GM19395 (cell line): Measurements from ENCODE around the gene UGT2A2.
"Not testable (repeated sequence)": the region's sequence is repeated elsewhere in the genome, so short reads cannot be mapped to it uniquely, and the experiment has no call there.

ENCODE experiments used
- ATAC-seq: cut with Tn5 transposase; IDR thresholded peaks from one replicate; pipeline ENCODE4 v1.9.1; 2021; ENCODE audit warnings: mild to moderate bottlenecking, moderate library complexity; ENCODE audit not compliant: unreplicated experiment

Gene UGT2A2

DNA sequence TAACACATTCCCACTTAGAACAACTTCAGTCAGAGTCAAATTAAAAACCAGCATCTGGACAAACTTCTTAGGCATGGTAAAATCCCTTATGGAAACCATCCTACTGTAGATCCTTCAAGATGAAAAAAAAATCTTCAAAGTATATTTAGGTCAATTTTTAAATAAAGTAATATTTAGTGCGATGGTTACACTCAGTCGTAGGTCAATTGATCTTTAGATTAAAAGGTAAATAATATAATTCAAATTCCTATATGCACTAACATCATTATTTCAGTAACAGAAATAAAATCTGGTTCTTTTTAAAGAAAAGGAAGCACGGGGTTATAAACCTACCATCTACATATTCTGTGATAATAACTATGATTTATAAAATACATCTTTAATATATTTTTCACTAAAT lies at the start of gene UGT2A2:
TSS of gene UGT2A2 (minus strand) at position 101 of the 400 bp plus-strand sequence. CDS start at position 99, 2 bp downstream.
- no peak for ATAC-seq

DNA sequence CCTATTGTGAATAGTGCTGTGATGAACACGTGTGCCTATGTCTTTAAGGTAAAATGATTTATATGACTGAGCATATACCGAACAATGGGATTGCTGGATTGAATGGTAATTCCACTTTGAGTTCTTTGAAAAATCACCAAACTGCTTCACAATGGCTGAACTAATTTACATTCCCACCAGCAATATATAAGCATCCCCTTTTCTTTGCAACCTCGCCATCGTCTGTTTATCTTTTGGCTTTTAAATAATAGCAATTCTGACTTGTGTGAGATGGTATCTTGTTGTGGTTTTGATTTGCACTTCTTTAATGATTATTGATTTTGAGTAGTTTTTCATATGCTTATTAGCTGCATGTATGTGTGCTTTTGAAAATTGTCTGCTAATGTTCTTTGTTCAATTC lies 45.4 kb upstream of the UGT2A2 start:
- ATAC-seq, result no peak

DNA sequence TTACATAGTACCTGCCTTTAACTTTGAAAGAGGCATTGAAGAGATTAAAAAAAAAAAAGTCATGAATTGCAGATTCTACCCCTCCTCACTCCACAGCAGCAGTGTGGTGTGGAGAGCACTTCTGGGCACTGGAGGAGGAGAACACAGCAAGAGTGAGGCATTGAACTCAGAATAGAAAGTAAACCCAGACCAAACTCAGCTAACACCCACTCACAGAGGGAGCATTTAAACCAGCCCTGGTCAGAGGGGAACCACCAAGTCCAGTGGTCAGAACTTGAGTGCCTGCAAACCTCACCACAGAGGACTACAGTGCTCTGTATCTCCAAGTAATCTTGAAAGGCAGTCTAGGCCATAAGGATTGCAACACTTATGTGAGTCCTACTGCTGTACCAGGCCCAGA lies 29.2 kb upstream of the UGT2A2 start:
- no peak for ATAC-seq

DNA sequence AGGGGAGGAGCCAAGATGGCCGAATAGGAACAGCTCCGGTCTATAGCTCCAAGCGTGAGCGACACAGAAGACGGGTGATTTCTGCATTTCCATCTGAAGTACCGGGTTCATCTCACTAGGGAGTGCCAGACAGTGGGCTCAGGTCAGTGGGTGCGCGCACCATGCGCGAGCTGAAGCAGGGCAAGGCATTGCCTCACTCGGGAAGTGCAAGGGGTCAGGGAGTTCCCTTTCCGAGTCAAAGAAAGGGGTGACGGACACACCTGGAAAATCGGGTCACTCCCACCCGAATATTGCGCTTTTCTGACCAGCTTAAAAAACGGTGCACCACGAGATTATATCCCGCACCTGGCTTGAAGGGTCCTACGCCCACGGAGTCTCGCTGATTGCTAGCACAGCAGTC lies 24.6 kb upstream of the UGT2A2 start:
- ATAC-seq, result not testable (repeated sequence)

DNA sequence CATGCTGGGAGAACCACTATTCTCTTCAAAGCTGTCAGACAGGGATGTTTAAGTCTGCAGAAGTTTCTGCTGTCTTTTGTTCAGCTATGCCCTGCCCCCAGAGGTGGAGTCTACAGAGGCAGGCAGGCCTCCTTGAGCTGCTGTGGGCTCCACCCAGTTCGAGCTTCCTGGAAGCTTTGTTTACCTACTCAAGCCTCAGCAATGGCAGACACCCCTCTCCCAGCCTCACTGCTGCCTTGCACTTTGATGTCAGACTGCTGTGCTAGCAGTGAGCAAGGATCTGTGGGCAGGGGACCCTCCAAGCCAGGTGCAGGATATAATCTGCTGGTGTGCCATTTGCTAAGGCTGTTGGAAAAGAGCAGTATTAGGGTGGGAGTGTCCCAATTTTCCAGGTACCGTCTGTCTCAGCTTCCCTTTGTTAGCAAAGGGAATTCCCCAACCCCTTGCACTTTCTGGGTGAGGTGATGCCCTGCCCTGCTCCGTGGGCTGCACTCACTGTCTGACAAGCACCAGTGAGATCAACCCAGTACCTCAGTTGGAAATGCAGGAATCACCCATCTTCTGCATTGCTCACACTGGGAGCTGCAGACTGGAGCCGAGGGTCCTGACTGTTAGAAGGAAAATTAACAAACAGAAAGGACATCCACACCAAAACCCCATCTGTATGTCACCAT lies 21.8 kb upstream of the UGT2A2 start:
- ATAC-seq, result not testable (repeated sequence)

DNA sequence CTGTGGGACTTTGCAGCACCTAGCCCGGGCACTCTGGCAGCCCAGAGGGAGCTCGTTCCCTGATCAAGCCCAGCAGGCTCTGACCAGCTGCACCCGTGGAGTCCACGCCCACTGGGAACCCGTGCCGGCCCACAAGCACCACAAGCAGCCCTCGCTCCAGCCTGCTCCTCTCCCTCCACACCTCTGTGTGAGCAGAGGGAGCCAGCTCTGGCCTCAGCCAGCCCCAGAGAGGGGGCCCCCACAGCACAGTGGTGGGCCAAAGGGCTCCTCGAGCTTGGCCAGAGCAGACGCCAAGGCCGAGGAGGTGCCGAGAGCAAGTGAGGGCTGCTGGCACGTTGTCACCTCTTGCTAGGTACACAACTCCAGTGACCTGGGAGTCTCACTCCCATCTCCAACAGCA lies 18.7 kb upstream of the UGT2A2 start:
- ATAC-seq, result no peak

DNA sequence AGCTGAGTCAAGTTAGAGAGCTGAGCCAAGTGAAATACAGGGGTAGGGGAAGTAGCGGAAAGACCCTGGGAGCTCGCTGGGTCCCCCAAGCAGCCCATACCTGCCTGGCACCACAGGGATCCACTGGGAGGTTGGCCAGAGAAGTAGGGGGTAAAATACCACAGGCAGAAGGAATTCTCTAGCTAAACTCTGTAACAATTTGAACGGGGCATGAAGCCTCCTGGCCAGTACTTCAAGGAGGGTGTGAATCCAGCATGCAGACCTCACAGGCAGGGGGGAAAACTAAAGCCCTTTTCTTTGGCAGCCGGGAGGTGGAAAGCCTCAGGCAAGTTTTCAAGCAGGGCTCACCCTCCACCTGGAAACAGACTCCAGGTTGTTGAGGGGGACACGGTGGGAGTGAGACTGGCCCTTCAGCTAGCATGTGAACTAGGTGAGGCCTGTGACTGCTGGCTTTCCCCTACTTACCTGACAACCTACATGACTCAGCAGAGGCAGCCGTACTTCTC lies 17.3 kb upstream of the UGT2A2 start:
- no peak for ATAC-seq

DNA sequence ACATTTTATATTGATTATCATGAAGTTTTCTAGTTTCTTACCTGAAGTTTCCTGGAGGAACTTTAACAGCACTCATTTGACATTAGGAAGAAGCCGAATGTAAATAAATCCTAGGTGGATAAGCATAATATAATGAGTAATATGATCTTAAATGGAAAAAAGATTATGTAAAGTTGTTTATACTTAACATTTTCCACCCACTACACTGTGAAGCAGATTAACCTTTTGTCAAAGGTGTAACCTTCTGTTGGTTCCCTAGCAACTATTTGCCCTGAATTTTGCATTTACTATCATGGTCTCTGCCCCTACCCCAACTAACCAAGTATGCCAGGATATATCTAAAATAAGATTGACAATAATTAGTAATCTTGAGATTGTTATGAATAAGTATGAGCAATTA lies 13.7 kb upstream of the UGT2A2 start, which contains the start of gene UGT2A1:
TSS of gene UGT2A1 (minus strand) at position 101 of the 400 bp plus-strand sequence. CDS start 5,603 bp downstream, outside the sequence.
- no peak for ATAC-seq

DNA sequence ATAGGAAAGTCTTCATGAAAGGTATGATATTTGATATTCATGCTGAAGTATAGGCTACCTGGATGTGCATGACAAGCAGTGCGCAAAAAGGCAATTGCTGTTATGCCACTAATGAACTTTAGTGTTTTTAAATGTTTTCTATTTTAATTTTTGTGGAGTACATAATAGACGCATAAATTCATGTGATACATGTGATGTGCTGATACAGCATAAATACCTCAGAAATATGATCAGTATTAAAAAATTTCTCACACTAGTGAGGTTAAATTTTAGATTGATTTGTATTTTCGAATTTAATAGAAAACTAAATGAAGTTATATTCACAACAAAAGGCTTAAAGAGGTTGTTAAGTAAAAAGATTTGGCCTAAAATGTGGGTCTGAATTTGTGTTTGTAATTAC lies 11.4 kb upstream of the UGT2A2 start:
- no peak for ATAC-seq

DNA sequence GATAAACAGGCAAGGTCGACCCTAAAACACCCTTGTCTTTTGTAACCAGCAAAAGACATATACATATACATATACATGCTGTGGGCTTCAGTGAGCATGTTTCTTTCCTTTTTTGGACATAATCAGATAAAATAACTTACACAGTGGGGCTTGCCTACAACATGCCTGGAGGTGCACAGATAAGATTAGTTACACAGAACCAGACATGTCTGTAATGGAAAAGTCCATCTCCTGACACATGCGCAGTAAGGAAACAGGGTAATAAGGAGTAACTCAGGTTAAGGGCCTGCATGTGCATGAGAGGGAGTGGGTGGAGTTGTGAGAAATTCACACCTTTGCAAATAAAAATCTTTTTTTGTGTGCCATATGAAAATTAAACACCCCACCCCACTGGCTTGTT lies 10.2 kb upstream of the UGT2A2 start:
- ATAC-seq, result no peak

DNA sequence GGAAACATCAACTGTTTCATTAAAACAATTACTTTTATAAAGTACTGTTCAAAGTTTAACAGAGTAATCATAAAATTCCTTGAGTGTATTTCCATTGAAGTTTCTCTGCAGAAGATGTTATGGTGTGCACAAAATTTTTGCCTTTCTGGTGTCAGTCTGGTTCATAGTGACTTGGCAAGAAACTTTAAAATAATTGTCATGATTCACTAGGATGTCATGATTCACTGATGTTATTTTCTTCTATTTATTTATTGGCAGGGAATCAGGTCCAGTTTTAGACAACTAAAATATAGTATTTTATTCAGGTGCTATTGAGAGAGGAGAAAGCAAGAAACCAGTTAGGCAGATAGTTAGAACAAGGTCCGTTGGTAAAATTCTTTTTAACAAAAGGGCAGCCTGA lies 9.8 kb upstream of the UGT2A2 start:
- no peak for ATAC-seq

DNA sequence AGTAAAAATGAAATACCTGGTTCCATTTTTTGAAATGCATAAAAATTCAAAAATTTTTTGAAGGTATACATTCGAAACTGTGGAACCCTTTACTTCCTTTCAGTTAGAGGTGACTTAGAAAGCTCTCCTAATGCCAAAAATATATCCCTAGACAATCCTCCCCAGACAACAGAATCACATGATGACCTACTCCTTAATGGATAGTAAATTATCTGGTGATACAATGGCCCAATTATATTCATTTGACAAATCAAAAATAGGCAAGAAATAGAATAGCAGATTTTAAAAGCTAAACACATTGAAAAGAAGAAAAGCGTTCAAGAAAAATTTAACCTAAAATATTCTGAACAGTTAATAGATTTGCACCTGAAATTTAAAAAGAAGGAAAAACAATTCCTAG lies 3.5 kb upstream of the UGT2A2 start:
- ATAC-seq, result no peak

DNA sequence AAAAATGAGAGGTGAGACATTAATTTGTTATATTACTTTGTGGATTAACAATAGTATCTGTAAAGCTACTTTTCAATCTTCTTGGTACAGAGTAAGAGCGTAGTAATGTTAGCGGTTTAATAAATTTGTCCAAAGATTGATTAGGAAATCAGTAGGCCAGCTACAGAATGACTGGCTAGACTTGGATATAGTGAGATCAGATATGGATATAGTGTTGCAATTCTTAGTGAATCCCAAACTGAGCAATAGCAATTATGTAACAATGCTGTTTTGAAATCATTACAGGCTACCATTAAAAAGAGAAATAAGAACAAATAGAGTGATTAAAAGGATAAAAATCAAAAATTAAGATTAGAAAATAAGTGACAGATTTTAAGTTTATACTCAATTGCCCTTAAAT lies 847 bp upstream of the UGT2A2 start:
- no peak for ATAC-seq

DNA sequence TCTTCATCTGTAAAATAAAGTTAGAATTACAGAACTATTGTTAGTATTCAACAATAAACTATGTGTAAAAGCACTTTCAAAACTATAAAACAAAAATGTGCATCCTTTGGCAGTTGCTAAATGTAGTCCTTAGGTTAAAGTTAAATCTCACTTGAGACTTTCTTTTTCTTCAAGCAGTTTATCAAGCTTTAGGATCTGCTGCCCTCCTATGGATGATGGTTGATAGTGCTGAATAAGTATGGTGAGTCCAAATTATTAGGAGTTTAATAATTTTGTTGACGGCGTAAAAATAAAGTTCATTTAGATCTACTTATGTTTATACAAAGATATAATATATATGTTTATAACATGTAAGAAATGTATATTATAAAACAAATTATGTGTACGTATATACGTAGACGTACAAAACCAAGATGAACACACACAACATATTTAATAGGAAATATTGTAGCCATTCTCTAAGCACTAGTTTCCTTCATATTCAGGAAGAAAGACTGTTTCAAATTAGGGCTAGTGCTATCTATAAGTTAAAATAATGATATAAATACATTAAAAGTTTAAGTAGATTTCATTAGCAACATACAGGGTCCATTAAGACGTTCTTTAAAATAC lies 22.3 kb downstream of the UGT2A2 start:
- no peak for ATAC-seq

DNA sequence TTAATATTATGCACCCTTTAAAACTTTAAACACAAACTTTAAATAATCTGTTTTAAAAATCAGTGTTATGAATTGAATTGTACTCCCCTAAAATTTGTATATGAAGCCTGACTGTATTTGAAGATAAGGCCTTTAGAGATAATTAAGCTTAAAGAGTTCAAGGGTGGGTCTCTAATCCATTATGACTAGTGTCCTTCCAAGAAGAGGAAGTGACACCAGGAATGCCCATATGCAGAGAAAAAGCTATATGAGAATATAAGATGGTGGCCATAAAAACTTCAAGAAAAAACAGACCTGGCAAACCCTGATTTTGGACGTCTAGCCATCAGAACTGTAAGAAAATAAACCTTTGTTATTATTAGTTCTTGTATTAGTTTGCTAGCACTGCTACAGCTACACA lies 29.0 kb downstream of the UGT2A2 start:
- ATAC-seq, result no peak

DNA sequence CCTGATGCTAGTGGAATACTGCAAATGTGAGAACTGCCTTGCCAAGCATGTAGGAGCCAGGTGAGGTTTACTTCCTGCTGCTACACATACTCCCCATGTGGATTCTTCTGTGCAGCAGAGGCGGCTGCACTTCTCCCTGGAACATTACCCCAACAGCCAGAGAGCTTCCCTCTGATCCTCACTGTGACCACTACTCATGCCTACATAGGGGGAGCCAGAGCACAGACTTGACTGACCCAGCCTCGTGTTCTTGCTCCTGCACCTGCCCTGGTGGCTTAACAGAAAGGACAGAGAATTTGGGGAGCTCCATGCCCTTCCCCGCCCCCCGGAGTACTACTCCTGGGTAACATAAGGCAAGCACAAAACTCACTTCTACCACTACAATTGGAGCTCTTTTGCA lies 38.4 kb downstream of the UGT2A2 start:
- no peak for ATAC-seq

DNA sequence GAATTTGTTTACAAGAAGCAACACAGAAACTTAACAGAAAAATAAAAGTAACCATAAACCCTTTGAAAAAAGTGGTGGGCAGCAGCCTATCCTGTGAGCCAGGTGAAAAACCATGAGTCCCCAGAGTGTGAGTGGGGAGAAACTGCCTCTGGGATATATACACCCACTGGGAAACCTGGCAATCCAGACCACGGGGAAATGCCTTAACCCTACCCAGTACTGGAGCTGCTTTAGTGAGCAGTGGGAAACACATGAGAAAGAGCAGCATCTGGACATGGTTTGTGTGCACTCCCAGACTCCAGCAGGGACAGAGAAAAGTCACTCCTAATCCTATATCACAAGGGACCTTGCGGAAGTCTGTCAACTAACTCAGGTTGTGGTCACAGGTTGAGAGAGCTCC lies 39.4 kb downstream of the UGT2A2 start:
- ATAC-seq, result no peak

DNA sequence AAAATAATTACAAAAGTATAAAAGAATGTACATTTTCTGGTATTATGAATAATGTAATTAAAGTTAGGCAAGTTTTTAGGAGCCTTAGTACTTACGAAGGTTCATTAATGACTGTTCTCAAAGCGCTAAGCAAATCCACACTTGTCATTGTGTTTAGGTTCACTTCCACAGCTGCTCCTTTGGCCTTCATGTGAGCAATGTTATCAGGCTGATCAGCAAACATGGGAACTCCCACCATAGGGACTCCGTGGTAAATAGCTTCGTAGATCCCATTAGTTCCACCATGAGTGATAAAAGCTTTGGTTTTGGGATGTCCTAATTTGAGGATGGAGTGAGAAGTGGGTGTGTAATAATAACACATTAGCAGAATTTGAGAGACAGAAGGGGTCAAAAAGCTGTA lies 45.1 kb downstream of the UGT2A2 start:
- ATAC-seq, result no peak

DNA sequence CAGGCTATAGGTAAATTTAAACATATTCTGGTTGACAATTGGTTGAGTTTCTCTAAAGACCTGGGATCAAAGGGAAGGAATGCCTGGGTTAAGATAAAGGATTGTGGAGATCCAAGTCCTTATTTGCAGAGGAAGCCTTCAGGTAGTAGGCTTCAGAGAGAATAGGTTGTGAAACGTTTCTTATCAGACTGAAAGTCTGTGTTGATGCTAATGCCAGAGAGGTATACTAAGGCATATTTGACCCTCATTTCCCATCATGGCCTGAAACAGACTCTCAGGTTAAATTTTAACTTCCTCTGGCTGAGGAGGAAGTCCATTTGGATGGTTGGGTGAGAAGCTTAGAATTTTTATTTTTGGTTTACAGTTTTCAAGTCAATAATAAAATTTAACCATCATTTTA lies 48.1 kb downstream of the UGT2A2 start:
- ATAC-seq, result no peak

DNA sequence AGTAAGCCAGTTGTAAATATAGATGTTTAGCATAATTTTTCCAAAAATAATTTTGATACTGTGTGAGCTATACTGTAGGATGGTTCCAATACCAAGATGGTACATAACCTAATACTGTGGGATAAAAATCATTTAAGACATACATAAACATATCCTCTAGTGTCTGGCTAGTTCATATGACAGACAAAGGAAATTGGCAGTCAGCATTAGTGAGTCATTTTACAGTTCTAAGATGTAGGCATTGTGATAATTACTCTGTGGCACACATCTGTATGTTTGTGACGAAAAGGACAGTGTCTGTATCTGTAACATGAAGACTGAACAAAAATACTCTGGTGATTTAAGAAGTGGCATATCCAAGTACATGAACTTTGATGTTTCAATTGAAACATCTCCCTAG lies 49.6 kb downstream of the UGT2A2 start:
- no peak for ATAC-seq

DNA sequence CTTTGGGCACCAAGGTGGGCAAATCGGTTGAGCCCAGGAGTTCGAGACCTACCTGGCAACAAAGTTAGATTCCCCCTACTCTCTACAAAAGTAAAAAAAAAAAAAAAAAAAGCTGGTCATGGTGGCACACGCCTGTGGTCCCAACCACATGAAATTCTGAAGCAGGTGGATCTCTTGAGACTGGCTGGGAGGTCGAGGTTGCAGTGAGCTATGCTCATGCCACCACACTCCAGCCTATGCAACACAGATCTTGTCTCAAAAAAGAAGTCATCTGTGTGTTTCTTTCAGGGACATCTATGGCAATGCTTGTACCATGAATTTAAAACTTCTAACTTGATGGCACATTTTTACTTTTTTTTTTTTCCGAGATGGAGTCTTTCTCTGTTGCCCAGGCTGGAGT lies 55.3 kb downstream of the UGT2A2 start:
- ATAC-seq, result no peak

DNA sequence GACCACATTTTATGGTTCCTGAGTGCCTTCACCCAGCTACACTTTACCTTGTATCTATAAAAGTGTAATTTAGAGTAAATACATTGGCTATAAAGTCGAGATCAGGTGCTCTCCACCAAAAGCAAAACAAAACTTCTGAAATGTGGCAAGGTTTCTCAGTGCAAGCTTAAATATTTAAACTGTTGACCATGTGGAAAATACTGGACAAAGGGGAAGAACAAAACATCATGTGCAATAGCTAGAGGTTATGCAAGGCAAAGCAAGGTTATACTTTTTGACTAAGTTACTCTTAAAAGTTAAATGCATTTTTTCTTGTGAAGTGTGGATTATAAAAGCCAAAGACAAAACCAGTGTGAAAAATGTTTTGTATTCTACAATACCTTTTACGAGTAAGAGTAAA lies 55.9 kb downstream of the UGT2A2 start:
- ATAC-seq, result no peak

DNA sequence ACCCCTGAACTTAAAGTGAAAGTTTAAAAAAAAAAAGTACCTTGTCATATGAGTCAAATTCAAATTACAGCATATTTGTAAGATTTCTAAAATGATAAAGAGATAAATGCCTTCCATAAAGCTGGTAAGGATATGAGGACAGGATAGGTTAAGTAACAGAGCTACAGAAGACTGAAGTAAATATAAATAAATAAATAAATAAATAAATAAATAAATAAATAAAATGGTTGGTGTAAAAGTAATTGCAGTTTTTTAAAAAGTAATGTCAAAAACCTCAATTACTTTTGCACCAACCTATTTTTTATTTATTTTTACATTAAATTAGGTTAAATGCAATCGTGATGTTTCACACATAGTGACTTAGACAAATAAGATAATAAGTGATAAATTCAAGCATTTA lies 62.2 kb downstream of the UGT2A2 start:
- no peak for ATAC-seq
